Right lobe of liver (tissue), 4 donors: ENCODE measurements around the gene DIAPH3.

ENCODE experiments used
- POLR2A ChIP-seq: fragments of 450-650 bp; IDR thresholded peaks from one replicate; pipeline ENCODE4 v1.6.1; 2017; ENCODE audit warnings: antibody characterized with exemption, mild to moderate bottlenecking
- TF ChIP-seq, protein P1 (sequence below), 4 donors: fragments of 200-600 bp in 3 of 4; fragments of 450-650 bp in 1 of 4; IDR thresholded peaks; one replicate each; pipeline versions ENCODE4 v1.5.1 to v1.8.0; 2016 to 2022; ENCODE audit warnings: antibody characterized with exemption in 4 of 4, mild to moderate bottlenecking in 2 of 4
- donor health status: DM: no; HTN: no; CAD: no.
- donor health status: DM: no; HTN: no; CAD: no.
- donor health status: DM: no; HTN: yes; CAD: no.

DNA sequence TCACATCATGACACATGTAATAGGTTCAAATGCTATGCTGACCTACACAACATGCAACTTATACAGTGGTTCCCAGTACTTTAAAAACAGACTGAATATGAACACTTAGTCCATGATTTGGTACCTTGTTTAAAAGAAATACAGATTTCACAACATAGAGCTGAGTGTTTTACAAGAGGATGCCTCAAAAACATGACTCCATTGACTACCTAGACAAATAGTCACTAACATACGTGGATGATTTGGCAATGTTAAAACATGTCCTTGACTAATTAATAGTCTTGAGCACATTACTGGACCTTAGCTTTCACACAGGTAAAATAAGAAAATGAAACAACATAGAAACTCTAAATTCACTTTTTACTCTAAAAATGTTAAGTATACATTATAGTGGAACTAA lies 300.1 kb downstream of the DIAPH3 start:
- TF ChIP-seq POLR2A = no peak
- TF ChIP-seq, protein P1, sequence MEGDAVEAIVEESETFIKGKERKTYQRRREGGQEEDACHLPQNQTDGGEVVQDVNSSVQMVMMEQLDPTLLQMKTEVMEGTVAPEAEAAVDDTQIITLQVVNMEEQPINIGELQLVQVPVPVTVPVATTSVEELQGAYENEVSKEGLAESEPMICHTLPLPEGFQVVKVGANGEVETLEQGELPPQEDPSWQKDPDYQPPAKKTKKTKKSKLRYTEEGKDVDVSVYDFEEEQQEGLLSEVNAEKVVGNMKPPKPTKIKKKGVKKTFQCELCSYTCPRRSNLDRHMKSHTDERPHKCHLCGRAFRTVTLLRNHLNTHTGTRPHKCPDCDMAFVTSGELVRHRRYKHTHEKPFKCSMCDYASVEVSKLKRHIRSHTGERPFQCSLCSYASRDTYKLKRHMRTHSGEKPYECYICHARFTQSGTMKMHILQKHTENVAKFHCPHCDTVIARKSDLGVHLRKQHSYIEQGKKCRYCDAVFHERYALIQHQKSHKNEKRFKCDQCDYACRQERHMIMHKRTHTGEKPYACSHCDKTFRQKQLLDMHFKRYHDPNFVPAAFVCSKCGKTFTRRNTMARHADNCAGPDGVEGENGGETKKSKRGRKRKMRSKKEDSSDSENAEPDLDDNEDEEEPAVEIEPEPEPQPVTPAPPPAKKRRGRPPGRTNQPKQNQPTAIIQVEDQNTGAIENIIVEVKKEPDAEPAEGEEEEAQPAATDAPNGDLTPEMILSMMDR (IDR thresholded peaks at IDR 0.05) = no peak
